Cerebellar nuclear complex (tissue), 1 donor: ENCODE results near the gene OR5I1.
"Not testable (repeated sequence)": the region's sequence is repeated elsewhere in the genome, so short reads cannot be mapped to it uniquely, and the experiment has no call there.

Experiments used
- DNase-seq, 2 experiments: peaks; one replicate each; lab custom pipeline; 2025; lab: John Stamatoyannopoulos, UW

The OR5I1 gene

GRCh38 chr11:55936300-55936699 lies at the start of gene OR5I1:
Gene OR5I1 (minus strand): TSS chr11:55936400. CDS start chr11:55936400, 0 bp downstream.
- no peak for DNase-seq

- DNase-seq = no peak
These were observed 34.7 kb upstream of the OR5I1 start for GRCh38 chr11:55970935-55971334.

- DNase-seq = no peak
These were observed 33.6 kb upstream of the OR5I1 start, which contains the start of gene OR10AG1 for GRCh38 chr11:55969845-55970244. Gene OR10AG1 (minus strand): TSS chr11:55969945. CDS start chr11:55969907, 38 bp downstream.

GRCh38 chr11:55967914-55968313 lies 31.7 kb upstream of the OR5I1 start:
- DNase-seq = no peak

- no peak for DNase-seq
These were observed 30.2 kb upstream of the OR5I1 start for GRCh38 chr11:55966391-55966790.

- no peak for DNase-seq
These were observed 20.3 kb upstream of the OR5I1 start for GRCh38 chr11:55956521-55956920.

GRCh38 chr11:55949330-55949729 lies 13.1 kb upstream of the OR5I1 start:
- DNase-seq = no peak

- no peak for DNase-seq
These were observed 6.7 kb upstream of the OR5I1 start for GRCh38 chr11:55942785-55943392.

GRCh38 chr11:55920537-55920936 lies 15.7 kb downstream of the OR5I1 start:
- no peak for DNase-seq

GRCh38 chr11:55914482-55914881 lies 21.7 kb downstream of the OR5I1 start, which contains the start of gene OR5W2:
Gene OR5W2 (minus strand): TSS chr11:55914582. CDS start chr11:55914582, 0 bp downstream.
- DNase-seq = no peak

GRCh38 chr11:55902308-55902707 lies 33.9 kb downstream of the OR5I1 start:
- DNase-seq = no peak

- no peak for DNase-seq
These were observed 41.0 kb downstream of the OR5I1 start for GRCh38 chr11:55895216-55895615.

GRCh38 chr11:55885481-55885880 lies 50.7 kb downstream of the OR5I1 start:
- not testable (repeated sequence) for DNase-seq
